Activated naive CD4-positive, alpha-beta T cell treated with anti-CD3 and anti-CD28 coated beads for 36 hours (primary cell): Measurements from ENCODE around the gene AFAP1L2. TPM values are rescaled to one million over a fixed set of nuclear protein-coding genes. Genes with fewer than 3 reads are reported as not detected.

Source experiments
- CTCF ChIA-PET: fragments of 350-600 bp; sonication (Branson Sonifier 250); formaldehyde crosslinking; loops from one replicate; lab custom pipeline; 2021; ENCODE audit warnings: antibody characterized with exemption; lab: Charles Lee
- DNase-seq: peaks from one replicate; pipeline ENCODE4 v3.0.0-alpha.2; 2020
- H3K27ac Mint-ChIP-seq: one replicate; pipeline ENCODE4 v1.8.0; 2021; ENCODE audit warnings: mild to moderate bottlenecking, mixed read lengths
- H3K27me3 Mint-ChIP-seq: one replicate; pipeline ENCODE4 v1.8.0; 2021; ENCODE audit warnings: low read depth, mixed read lengths
- H3K36me3 Mint-ChIP-seq: one replicate; pipeline ENCODE4 v1.8.0; 2021; ENCODE audit warnings: low read depth, mixed read lengths
- H3K4me1 Mint-ChIP-seq: one replicate; pipeline ENCODE4 v1.8.0; 2021; ENCODE audit warnings: low read depth, mixed read lengths
- H3K4me3 Mint-ChIP-seq: one replicate; pipeline ENCODE4 v1.8.0; 2021; ENCODE audit warnings: mild to moderate bottlenecking, moderate library complexity, mixed read lengths
- H3K9me3 Mint-ChIP-seq: one replicate; pipeline ENCODE4 v1.8.0; 2021; ENCODE audit warnings: mixed read lengths
- intact Hi-C: fragments of 100-400 bp; cut with micrococcal nuclease; formaldehyde crosslinking; loops from one replicate; pipeline ENCODE4 v1.15.1; 2023
- total RNA-seq, 2 experiments: library from RNA; stranded (reverse); gene quantifications; one replicate each; pipeline ENCODE4 v1.2.3, GENCODE V29; 2021

Gene AFAP1L2
- total RNA-seq, 2 experiments from 2014 or later, result 0.86 to 0.98 TPM

DNA sequence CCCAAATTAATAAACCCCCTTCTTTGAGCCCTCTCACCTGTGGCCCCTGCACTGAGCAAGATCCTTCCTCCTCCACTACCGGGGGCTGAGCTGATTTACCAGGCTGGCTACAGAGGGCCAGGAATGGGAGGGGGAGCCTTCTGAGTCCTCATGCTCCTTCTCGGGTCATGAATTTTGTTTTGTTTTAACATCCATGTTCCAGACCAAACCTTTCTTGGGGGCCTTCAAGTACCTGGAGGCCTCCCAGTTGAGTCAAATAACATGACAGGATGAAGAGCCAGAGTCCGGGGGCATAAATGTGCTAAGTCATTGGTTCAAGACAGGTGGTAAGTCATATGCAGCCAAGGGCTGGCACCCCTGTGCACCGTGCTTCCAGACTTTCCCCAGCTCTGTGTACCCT lies 39.6 kb downstream of the AFAP1L2 start:
- Mint-ChIP-seq H3K4me1 (no peaks in the 10 kb centered on the region), H3K27ac (no peak overlapping the region), H3K4me3 (no peak overlapping the region), H3K27me3 (no peaks in the 10 kb centered on the region), H3K9me3 (no peaks in the 10 kb centered on the region), H3K36me3 (no peaks in the 10 kb centered on the region)
- CTCF ChIA-PET, result no interaction called here
- no peak for DNase-seq
- intact Hi-C loops, result no loop called here

DNA sequence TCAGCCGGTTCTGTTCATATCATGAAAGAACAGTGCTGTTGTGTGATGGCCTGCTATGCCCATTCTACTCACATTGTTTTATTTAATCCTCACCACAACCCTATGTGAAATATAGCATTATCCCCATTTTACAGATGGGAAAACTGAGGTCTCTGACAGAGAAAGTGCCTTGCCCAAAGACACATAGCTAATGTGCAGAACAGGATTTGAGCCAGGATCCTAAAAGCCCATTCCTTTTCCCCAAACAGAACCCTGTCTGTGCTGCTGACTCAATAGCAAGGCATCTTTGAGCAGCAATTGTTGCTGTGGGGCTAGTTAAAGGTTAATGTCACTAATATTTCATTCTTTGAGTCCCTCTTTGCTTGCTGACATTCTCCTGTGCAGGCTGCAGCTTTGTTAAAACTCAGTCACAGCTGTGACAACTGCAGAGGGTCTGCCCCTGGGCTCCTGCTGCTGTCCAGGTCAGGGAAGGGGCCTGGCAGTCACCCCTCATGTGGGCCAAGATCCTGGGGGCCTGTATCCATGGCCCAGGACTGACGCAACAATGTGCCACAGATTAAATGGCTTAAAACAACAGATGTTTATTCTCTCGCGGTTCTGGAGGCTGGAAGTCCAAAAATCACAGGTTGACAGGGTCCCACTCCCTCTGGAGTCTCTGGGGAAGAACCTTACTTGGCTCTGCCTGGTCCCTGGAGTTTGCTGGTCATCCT lies 40.4 kb downstream of the AFAP1L2 start:
- CTCF ChIA-PET, result no interaction called here
- H3K4me3 Mint-ChIP-seq, result no peak overlapping the region
- no peak overlapping the region for H3K27ac Mint-ChIP-seq
- no peak for DNase-seq
- no peaks in the 10 kb centered on the region for H3K9me3 Mint-ChIP-seq
- no peaks in the 10 kb centered on the region for H3K27me3 Mint-ChIP-seq
- intact Hi-C loops, result no loop called here
- no peaks in the 10 kb centered on the region for H3K36me3 Mint-ChIP-seq
- H3K4me1 Mint-ChIP-seq, result no peaks in the 10 kb centered on the region

DNA sequence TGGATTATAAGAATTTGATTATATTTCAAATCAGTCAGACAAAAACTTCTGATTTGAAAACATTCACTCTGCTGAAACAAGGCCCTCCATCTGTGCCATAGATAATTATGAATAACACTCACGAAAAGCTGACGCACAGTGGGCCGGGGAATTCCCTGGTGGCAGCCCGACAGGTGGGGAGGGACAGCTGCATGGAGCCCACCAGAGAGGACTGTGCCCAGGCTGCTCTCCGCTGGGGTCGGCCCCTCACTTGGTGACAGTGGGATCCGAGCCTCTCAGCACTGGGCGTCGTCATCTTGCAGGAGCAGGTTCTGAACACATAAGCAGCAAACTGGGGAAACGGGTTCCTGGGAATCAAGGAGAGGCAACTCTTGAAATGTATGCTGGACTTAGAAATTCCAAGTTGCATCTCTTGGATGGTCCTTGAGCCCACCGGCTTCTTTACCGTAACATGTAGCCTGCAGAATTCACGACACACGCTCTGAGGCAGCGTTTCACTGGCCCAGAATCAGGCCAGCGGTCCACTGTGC lies 41.4 kb downstream of the AFAP1L2 start:
- H3K9me3 Mint-ChIP-seq, result no peaks in the 10 kb centered on the region
- CTCF ChIA-PET, result interaction anchor here (0.8 kb wide), 1 partner anchor 58 kb away, joined by 3 read pairs; no protein-coding TSS in a partner anchor

DNA sequence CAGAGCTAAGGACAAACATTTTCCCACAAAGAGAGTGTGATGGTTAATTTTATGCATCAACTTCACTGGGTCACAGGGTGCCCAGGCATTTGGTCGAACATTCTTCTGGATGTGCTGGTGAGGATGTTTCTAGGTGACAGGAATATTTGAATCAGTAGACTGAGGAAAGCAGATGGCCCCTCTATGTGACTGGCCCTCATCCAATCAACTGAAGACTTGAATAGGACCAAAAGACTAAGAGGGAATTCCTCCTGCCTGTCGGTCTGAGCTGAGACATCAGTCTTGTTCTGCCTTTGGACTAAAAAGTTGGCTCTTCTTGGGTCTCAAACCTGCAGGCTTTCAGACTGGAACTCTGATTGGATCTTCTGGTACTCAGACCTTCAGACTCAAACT lies 44.4 kb downstream of the AFAP1L2 start:
- no peaks in the 10 kb centered on the region for H3K27me3 Mint-ChIP-seq
- no peak overlapping the region for H3K27ac Mint-ChIP-seq
- DNase-seq, result no peak
- H3K36me3 Mint-ChIP-seq, result no peaks in the 10 kb centered on the region
- intact Hi-C loops, result no loop called here
- no peak overlapping the region for H3K4me3 Mint-ChIP-seq
- no peaks in the 10 kb centered on the region for H3K9me3 Mint-ChIP-seq
- CTCF ChIA-PET, result no interaction called here
- no peaks in the 10 kb centered on the region for H3K4me1 Mint-ChIP-seq

More for the DNA sequence above, 41.4 kb downstream of the AFAP1L2 start:
- Mint-ChIP-seq H3K27me3 (no peaks in the 10 kb centered on the region), H3K4me3 (no peak overlapping the region), H3K36me3 (no peaks in the 10 kb centered on the region), H3K27ac (no peak overlapping the region), H3K4me1 (no peaks in the 10 kb centered on the region)
- intact Hi-C loops, result no loop called here
- DNase-seq, result no peak

DNA sequence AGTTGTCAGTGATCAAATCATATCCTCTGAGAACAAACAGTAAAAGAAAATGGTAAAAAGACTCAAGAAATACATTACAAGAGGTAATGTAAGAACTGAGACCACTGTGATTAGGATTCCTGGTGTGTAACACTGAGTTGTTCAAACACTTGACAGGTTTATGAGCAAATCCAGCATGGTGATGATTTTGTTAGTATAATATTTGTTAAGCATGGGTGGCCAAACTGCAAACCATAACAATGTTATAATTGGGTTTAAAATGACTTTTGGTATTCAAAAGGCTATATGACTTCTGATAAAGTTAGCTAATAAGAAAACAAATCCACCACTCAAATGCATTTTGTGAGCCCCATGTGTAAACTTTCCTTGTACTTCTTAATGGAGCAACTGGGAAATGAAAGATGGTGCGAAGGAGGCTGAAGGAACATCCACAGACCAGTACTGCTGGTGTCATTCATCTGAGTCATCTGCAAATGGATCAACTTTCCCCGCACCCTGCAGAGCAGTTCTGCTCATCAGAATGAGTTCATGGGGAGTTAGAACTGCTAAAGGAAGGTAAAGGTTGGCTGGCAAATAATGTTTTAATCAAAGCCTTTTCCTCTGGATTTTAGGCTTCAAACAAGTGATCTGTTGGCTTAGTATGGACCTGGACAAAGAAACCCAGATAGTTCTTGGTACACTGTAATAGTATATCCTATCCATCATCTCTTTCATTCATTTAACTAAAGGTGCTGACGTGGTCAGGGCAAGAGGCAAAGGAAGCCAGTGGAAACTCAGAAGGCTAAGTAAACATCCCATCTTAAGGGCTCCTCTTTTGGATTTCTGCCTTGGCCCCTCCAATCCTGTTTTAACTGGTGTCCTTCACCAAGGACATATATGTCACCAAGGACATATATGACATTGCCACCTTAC lies 45.0 kb downstream of the AFAP1L2 start:
- intact Hi-C loops, result no loop called here
- Mint-ChIP-seq H3K36me3 (no peaks in the 10 kb centered on the region), H3K27me3 (no peaks in the 10 kb centered on the region), H3K27ac (no peak overlapping the region), H3K9me3 (no peaks in the 10 kb centered on the region), H3K4me3 (no peak overlapping the region), H3K4me1 (no peaks in the 10 kb centered on the region)
- CTCF ChIA-PET, result interaction anchor here (0.7 kb wide), 1 partner anchor 77 kb away, joined by 3 read pairs; no protein-coding TSS in a partner anchor
- no peak for DNase-seq

DNA sequence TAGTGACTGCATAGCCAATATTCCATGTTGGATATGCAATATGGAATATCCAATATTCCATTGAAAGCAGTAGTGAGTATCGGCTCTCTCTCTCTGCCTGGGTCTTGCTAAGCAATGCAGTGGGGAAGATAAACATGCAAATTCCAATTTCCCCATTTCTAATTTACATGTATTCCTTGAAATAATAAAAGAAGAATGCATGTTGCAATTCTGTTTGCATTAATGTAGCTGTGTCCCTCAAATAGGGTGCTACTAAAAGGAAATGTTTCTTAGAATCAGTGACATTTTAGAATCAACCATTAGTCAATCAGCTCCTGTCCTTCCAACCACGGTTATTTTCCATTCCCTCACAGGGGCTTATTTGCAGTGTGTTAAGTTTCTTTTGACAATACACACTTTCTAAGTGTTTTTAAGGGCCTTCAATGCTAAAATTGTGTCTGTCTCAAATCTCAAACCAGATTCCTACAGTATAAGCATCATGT lies 46.7 kb downstream of the AFAP1L2 start:
- no peak for DNase-seq
- CTCF ChIA-PET, result no interaction called here
- Mint-ChIP-seq H3K4me3 (no peak overlapping the region), H3K36me3 (no peaks in the 10 kb centered on the region), H3K27me3 (peaks cover 2% of the 10 kb centered on the region), H3K4me1 (no peaks in the 10 kb centered on the region), H3K27ac (no peak overlapping the region), H3K9me3 (no peaks in the 10 kb centered on the region)
- intact Hi-C loops, result no loop called here

DNA sequence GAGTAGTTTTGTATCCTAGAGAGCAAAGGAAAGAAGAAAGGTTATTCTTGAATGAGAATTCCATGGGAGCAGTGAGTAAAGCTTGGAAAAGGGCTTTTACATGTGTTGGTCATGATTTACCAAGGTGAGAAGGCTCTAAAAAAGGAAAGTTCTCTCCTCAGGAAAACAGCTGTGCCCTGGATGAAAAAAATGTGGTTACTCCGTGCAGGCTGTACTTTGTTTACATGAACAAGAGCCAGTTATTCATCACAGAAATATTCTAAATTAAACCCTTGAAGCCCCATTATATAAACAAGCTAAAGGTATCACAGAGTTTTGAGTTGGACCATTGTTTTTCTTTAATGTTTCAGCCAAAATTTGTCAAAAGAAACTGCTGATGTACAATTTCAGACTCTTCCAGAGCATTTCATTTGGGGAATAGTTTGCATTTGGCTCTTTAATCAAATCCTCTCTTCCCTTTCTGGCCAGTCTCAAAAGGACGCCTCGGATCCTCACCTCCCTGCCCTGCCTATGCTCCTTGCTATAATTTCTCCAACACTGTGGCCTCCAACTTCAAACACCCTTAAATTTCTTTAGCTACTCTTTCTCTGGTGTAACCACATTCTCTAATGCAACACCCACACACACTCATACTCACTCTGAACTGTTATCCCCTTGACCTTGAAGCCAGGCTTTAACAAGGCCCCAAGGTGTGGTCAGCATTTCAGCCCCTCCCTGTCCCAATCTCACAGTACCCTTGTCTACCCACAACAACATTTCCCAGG lies 47.4 kb downstream of the AFAP1L2 start:
- DNase-seq, result no peak
- Mint-ChIP-seq H3K4me3 (no peak overlapping the region), H3K27me3 (peaks cover 2% of the 10 kb centered on the region), H3K36me3 (no peaks in the 10 kb centered on the region), H3K27ac (no peak overlapping the region), H3K9me3 (no peaks in the 10 kb centered on the region), H3K4me1 (no peaks in the 10 kb centered on the region)
- CTCF ChIA-PET, result no interaction called here
- intact Hi-C loops, result no loop called here

DNA sequence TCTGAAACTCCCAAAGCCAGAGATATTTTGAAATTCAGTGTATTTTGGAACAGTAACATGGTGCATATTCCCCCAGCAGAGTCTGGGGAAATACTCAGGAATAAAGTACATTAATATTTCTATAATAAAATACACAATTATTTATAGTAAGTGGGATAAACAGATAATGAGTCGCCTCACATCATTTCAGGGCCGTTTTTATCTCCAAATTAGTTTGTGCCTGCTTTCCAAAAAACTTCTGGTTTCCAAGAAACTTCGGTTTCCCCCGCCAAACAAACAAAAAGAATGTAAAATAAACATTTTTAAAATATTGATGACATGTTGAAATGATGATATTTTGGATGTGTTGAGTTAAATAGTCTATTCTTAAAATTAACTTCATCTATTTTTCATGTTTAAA lies 48.2 kb downstream of the AFAP1L2 start:
- intact Hi-C loops, result no loop called here
- DNase-seq, result no peak
- Mint-ChIP-seq H3K4me1 (no peaks in the 10 kb centered on the region), H3K9me3 (no peaks in the 10 kb centered on the region), H3K4me3 (no peak overlapping the region), H3K27me3 (peaks cover 2% of the 10 kb centered on the region), H3K27ac (no peak overlapping the region), H3K36me3 (no peaks in the 10 kb centered on the region)
- CTCF ChIA-PET, result no interaction called here

DNA sequence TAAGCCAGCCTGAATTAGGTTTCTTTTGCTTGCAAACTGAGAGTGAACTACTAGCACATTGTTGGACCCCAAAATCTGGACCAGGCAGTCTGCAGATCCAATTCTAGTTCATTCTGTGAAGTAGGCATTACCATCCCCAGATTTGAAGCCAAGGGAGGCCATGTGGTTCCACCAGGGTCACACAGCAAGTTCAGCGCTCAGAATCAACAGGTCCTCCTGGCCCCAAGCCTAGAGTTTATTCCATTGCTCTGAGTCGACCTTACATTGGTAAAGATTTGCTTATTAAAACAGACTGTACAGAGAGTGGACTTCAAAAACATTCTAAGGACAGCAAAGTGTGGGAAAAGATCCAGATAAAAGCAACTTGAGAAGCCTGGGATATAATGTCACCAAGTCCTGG lies 50.9 kb downstream of the AFAP1L2 start:
- no peak overlapping the region for H3K4me3 Mint-ChIP-seq
- CTCF ChIA-PET, result no interaction called here
- no peaks in the 10 kb centered on the region for H3K36me3 Mint-ChIP-seq
- no peaks in the 10 kb centered on the region for H3K9me3 Mint-ChIP-seq
- no peak overlapping the region for H3K27ac Mint-ChIP-seq
- no peak for DNase-seq
- peaks cover 2% of the 10 kb centered on the region for H3K27me3 Mint-ChIP-seq
- H3K4me1 Mint-ChIP-seq, result no peaks in the 10 kb centered on the region
- intact Hi-C loops, result no loop called here

DNA sequence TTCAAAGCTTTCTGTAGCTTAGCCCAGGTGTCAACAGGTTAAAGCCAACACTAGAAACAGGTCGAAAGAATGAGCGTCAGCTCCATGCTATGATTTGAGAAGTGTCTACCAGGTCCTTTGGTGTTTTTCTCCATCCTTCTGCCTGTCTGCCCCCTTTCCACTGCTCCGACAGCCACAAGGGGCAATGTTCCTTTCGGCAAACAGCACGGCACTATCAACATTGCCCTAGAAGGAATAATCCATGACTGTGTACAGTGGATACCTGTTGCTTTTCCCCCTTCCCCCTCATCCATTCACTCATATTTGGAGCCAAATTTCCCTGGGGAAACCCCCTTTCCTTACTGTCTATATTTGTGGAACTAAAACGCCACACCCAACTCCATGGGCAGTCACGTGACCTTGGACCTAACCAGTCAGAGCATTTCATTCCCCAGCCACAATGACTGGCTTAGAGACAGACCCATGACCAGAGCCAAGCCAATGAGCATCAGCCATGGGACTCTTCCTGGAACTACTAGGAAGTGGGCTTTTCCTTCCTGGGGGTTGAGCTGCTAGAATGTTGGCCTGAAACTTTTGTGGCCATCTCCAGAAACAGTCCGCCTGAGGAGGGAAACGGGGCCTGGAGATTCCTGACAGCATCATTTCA lies 51.5 kb downstream of the AFAP1L2 start:
- CTCF ChIA-PET, result no interaction called here
- H3K4me3 Mint-ChIP-seq, result no peak overlapping the region
- no peak for DNase-seq

DNA sequence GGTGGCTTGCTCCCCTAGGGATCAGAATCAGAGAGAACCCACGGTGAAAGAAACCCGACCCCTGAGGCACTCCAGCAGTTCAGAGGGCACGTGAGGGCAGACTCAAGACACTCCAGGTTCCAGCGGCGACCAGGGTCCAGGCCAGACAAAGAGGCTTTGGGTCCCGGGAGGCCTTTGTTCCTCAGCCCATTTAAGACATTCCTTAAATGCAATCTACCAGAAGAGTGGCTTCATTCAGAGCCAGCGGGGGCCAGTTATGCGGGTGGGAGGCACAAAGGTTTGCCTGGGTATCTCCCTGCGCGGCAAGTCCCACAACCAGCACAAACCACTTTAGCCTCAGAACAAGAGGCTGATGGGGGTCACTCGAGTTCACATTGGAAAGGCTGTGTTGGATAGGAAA lies 53.6 kb downstream of the AFAP1L2 start:
- H3K27me3 Mint-ChIP-seq, result peaks cover 2% of the 10 kb centered on the region

More for the DNA sequence above, 51.5 kb downstream of the AFAP1L2 start:
- Mint-ChIP-seq H3K4me1 (no peaks in the 10 kb centered on the region), H3K27ac (no peak overlapping the region), H3K36me3 (no peaks in the 10 kb centered on the region), H3K27me3 (peaks cover 2% of the 10 kb centered on the region), H3K9me3 (no peaks in the 10 kb centered on the region)
- intact Hi-C loops, result no loop called here

More for the DNA sequence above, 53.6 kb downstream of the AFAP1L2 start:
- CTCF ChIA-PET, result no interaction called here
- Mint-ChIP-seq H3K4me3 (no peak overlapping the region), H3K4me1 (no peaks in the 10 kb centered on the region), H3K36me3 (no peaks in the 10 kb centered on the region), H3K9me3 (no peaks in the 10 kb centered on the region), H3K27ac (no peak overlapping the region)
- intact Hi-C loops, result no loop called here
- DNase-seq, result no peak
